Transverse colon (tissue), 4 donors: ENCODE data around the gene LYRM4.

Experiments
- EP300 ChIP-seq: sonication (generic); formaldehyde crosslinking; IDR thresholded peaks from one replicate; pipeline ENCODE4 v1.6.1; 2017; ENCODE audit warnings: antibody characterized with exemption, low read depth
- POLR2AphosphoS5 ChIP-seq, 3 donors: sonication (generic); formaldehyde crosslinking; IDR thresholded peaks; one replicate each; pipeline ENCODE4 v1.6.1; 2016; ENCODE audit warnings: antibody characterized with exemption in 3 of 3
- TF ChIP-seq, protein P1 (sequence below), 5 experiments: fragments of 200-600 bp in 3 of 5; fragments of 450-650 bp in 2 of 5; sonication (generic) in 3 of 5; IDR thresholded peaks; 1 replicate in 2 of 5; 2 replicates in 3 of 5; pipeline ENCODE4 v1.5.1; 2016 to 2017; ENCODE audit warnings: antibody characterized with exemption in 5 of 5, inconsistent platforms in 3 of 5, mild to moderate bottlenecking in 2 of 5, moderate library complexity in 1 of 5

DNA sequence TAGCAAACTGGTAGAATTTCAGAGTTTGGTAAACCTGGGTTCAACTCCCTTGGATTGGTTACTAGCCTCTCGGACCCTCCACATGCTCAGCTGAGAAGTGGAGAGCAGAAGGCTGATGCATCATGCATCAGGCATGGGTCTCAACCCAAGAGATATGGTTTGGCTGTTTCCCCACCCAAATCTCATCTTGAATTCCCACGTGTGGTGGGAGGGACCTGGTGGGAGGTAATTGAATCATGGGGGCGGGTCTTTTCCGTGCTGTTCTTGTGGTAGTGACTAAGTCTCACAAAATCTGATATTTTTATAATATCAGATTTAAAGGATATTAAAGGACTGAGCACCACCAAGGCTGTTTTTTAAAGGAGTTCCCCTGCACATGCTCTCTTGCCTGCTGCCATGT, 100.5 kb downstream of the LYRM4 start:
- TF ChIP-seq POLR2AphosphoS5 (IDR thresholded peaks at IDR 0.05) (no peak), EP300 (no peak)
- TF ChIP-seq, protein P1, sequence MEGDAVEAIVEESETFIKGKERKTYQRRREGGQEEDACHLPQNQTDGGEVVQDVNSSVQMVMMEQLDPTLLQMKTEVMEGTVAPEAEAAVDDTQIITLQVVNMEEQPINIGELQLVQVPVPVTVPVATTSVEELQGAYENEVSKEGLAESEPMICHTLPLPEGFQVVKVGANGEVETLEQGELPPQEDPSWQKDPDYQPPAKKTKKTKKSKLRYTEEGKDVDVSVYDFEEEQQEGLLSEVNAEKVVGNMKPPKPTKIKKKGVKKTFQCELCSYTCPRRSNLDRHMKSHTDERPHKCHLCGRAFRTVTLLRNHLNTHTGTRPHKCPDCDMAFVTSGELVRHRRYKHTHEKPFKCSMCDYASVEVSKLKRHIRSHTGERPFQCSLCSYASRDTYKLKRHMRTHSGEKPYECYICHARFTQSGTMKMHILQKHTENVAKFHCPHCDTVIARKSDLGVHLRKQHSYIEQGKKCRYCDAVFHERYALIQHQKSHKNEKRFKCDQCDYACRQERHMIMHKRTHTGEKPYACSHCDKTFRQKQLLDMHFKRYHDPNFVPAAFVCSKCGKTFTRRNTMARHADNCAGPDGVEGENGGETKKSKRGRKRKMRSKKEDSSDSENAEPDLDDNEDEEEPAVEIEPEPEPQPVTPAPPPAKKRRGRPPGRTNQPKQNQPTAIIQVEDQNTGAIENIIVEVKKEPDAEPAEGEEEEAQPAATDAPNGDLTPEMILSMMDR (IDR thresholded peaks at IDR 0.05) = no peak
